ENCODE data around the gene ENO3. TPM values are rescaled to one million over a fixed set of nuclear protein-coding genes. Genes with fewer than 3 reads are reported as not detected.

Gene ENO3
- total and polyA plus RNA-seq, 2 experiments from 2014 or later = 12.1 to 19.6 TPM

DNA sequence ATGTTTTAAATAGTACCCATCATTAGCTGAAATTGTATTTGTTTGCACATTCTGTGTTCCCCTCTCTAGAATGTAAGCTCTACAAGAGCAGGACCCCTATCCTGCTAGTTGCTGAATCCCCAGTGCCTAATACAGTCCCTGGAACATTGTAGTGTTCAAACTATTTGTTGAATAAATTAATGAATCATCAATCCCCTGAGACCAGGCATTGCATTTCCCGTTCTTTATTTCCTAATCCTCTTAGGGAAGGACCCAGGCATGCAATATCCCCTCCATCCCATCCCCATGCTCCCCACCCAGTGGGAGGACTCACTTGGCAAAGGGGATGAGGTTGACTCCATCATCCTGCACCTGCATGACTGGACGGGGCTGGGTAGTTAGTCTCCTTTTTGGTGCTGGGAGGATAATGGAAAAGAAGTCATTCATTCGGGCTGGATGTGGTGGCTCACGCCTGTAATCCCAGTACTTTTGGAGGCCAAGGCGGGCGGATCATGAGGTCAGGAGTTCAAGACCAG, 43.2 kb downstream of the ENO3 start:
- Mint-ChIP-seq H3K9me3 (0 out of 3 replicates have a peak, but pooled peaks cover 3% of the 10 kb centered on the region), H3K4me1 (peaks cover 8% of the 10 kb centered on the region; the same call in 2 of the 3 replicates), H3K27me3 (ENCODE audit: insufficient read depth, low read depth, poor library complexity) (peaks cover 33% of the 10 kb centered on the region), H3K4me3 (no peak overlapping the region), H3K27ac (no peak overlapping the region), H3K36me3 (ENCODE audit: low read depth) (no peaks in the 10 kb centered on the region)
- H3K79me2 ChIP-seq (replicated peaks; ENCODE audit: insufficient read depth) = peaks cover 8% of the 10 kb centered on the region
- DNase-seq (ENCODE audit: low spot score) = no peak
- peaks cover 11% of the 10 kb centered on the region; the same call in 1 of the 2 replicates for H3K27me3 ChIP-seq (ENCODE audit: insufficient read depth)
- H3K27ac ChIP-seq (ENCODE audit: low read depth) = no peak overlapping the region
- no peak for TF ChIP-seq EZH2 (IDR thresholded peaks at IDR 0.05; ENCODE audit: low read depth, unreplicated experiment)
- TF ChIP-seq, protein P1, sequence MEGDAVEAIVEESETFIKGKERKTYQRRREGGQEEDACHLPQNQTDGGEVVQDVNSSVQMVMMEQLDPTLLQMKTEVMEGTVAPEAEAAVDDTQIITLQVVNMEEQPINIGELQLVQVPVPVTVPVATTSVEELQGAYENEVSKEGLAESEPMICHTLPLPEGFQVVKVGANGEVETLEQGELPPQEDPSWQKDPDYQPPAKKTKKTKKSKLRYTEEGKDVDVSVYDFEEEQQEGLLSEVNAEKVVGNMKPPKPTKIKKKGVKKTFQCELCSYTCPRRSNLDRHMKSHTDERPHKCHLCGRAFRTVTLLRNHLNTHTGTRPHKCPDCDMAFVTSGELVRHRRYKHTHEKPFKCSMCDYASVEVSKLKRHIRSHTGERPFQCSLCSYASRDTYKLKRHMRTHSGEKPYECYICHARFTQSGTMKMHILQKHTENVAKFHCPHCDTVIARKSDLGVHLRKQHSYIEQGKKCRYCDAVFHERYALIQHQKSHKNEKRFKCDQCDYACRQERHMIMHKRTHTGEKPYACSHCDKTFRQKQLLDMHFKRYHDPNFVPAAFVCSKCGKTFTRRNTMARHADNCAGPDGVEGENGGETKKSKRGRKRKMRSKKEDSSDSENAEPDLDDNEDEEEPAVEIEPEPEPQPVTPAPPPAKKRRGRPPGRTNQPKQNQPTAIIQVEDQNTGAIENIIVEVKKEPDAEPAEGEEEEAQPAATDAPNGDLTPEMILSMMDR (conservative IDR thresholded peaks at IDR 0.05; ENCODE audit: low read depth in 2 of 2) = no peak
- TF ChIP-seq, protein P2, sequence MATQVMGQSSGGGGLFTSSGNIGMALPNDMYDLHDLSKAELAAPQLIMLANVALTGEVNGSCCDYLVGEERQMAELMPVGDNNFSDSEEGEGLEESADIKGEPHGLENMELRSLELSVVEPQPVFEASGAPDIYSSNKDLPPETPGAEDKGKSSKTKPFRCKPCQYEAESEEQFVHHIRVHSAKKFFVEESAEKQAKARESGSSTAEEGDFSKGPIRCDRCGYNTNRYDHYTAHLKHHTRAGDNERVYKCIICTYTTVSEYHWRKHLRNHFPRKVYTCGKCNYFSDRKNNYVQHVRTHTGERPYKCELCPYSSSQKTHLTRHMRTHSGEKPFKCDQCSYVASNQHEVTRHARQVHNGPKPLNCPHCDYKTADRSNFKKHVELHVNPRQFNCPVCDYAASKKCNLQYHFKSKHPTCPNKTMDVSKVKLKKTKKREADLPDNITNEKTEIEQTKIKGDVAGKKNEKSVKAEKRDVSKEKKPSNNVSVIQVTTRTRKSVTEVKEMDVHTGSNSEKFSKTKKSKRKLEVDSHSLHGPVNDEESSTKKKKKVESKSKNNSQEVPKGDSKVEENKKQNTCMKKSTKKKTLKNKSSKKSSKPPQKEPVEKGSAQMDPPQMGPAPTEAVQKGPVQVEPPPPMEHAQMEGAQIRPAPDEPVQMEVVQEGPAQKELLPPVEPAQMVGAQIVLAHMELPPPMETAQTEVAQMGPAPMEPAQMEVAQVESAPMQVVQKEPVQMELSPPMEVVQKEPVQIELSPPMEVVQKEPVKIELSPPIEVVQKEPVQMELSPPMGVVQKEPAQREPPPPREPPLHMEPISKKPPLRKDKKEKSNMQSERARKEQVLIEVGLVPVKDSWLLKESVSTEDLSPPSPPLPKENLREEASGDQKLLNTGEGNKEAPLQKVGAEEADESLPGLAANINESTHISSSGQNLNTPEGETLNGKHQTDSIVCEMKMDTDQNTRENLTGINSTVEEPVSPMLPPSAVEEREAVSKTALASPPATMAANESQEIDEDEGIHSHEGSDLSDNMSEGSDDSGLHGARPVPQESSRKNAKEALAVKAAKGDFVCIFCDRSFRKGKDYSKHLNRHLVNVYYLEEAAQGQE (IDR thresholded peaks at IDR 0.05; ENCODE audit: unreplicated experiment) = no peak
- no peak for TF ChIP-seq JUNB (IDR thresholded peaks at IDR 0.05; ENCODE audit: unreplicated experiment)
- TF ChIP-seq ZNF331 (CRISPR knock-in tag; IDR thresholded peaks at IDR 0.05; ENCODE audit: low read depth) = no peak
- TF ChIP-seq STAT1 (IDR thresholded peaks at IDR 0.05; ENCODE audit: unreplicated experiment) = no peak
- TF ChIP-seq, protein P3, sequence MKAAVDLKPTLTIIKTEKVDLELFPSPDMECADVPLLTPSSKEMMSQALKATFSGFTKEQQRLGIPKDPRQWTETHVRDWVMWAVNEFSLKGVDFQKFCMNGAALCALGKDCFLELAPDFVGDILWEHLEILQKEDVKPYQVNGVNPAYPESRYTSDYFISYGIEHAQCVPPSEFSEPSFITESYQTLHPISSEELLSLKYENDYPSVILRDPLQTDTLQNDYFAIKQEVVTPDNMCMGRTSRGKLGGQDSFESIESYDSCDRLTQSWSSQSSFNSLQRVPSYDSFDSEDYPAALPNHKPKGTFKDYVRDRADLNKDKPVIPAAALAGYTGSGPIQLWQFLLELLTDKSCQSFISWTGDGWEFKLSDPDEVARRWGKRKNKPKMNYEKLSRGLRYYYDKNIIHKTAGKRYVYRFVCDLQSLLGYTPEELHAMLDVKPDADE (IDR thresholded peaks at IDR 0.05) = no peak
- 0 out of 2 replicates have a peak, but pooled peaks cover 2% of the 10 kb centered on the region for H3F3A ChIP-seq (replicated peaks; ENCODE audit: low read depth)
- H4K20me1 ChIP-seq (replicated peaks; ENCODE audit: insufficient read depth) = no peaks in the 10 kb centered on the region; the same call in 1 of the 2 replicates
- no peak for ATAC-seq
- H3K9me2 ChIP-seq (ENCODE audit: insufficient read depth) = no peaks in the 10 kb centered on the region
- peaks cover 8% of the 10 kb centered on the region; the same call in 1 of the 2 replicates for H3K4me1 ChIP-seq (ENCODE audit: insufficient read depth)
- no peak overlapping the region for H2AFZ ChIP-seq
- no peak overlapping the region for H3K4me3 ChIP-seq
- no peak overlapping the region for H3K4me2 ChIP-seq
- no peaks in the 10 kb centered on the region for H3K36me3 ChIP-seq (ENCODE audit: insufficient read depth)
